HEK293 (cell line): Measurements from ENCODE around the gene RPS6KB1.
A peak's percentile ranks its signal among the peaks of the same experiment; 100 is the strongest.

Experiments used
- CTCF ChIA-PET: fragments of 350-600 bp; formaldehyde crosslinking; extraction: SDS; loops from one replicate; lab custom pipeline; 2021; ENCODE audit warnings: antibody characterized with exemption; lab: Yijun Ruan, JAX
- POLR2A ChIA-PET: fragments of 300-600 bp; formaldehyde crosslinking; extraction: SDS; loops from one replicate; lab custom pipeline; 2020; ENCODE audit warnings: antibody characterized with exemption, inconsistent platforms; lab: Yijun Ruan, JAX
- H3K27ac ChIP-seq: fragments of 200-500 bp; sonication (Bioruptor generic); 2 replicates; pipeline ENCODE4 v1.5.1; 2014; ENCODE audit warnings: low read depth, low read length, control low read depth, inconsistent platforms; ENCODE audit errors: extremely low read depth
- H3K36me3 ChIP-seq, 2 experiments: fragments of 200-500 bp in 1 of 2; sonication (Bioruptor generic) in 1 of 2; 1 replicate in 1 of 2; 2 replicates in 1 of 2; pipeline ENCODE4 v1.5.1; 2014 to 2017; ENCODE audit warnings: inconsistent platforms in 2 of 2, low read length in 2 of 2; ENCODE audit not compliant: control insufficient read depth in 2 of 2, insufficient read depth in 1 of 2
- H3K4me1 ChIP-seq: fragments of 200-500 bp; sonication (Bioruptor generic); 2 replicates; pipeline ENCODE4 v1.5.1; 2014; ENCODE audit warnings: mild to moderate bottlenecking, low read length, inconsistent platforms; ENCODE audit not compliant: control insufficient read depth, insufficient read depth
- H3K4me3 ChIP-seq: 2 replicates; pipeline ENCODE4 v1.5.1; 2011; ENCODE audit warnings: low read depth, mild to moderate bottlenecking, control low read depth, low read length, moderate library complexity
- H3K9me3 ChIP-seq: fragments of 200-500 bp; sonication (Bioruptor generic); 2 replicates; pipeline ENCODE4 v1.5.1; 2014; ENCODE audit warnings: low read depth, low read length, inconsistent platforms; ENCODE audit not compliant: control insufficient read depth, insufficient read depth
- EGR2 ChIP-seq: fragments of 450-650 bp; formaldehyde crosslinking; IDR thresholded peaks from 2 replicates; pipeline ENCODE4 v1.5.1; 2016; ENCODE audit warnings: low read depth, missing biosample characterization, missing genetic modification characterization
- PRDM1 ChIP-seq: fragments of 450-650 bp; formaldehyde crosslinking; IDR thresholded peaks from 2 replicates; pipeline ENCODE4; 2016; ENCODE audit warnings: missing biosample characterization, missing genetic modification characterization
- SP7 ChIP-seq: fragments of 450-650 bp; formaldehyde crosslinking; IDR thresholded peaks from 2 replicates; pipeline ENCODE4 v1.5.1; 2016; ENCODE audit warnings: missing biosample characterization, missing genetic modification characterization
- ZEB2 ChIP-seq: fragments of 450-650 bp; formaldehyde crosslinking; IDR thresholded peaks from 2 replicates; pipeline ENCODE4 v1.5.1; 2016; ENCODE audit warnings: missing biosample characterization, missing genetic modification characterization
- ZNF10 ChIP-seq: fragments of 450-650 bp; formaldehyde crosslinking; IDR thresholded peaks from 2 replicates; pipeline ENCODE4 v1.5.1; 2017; ENCODE audit warnings: missing biosample characterization, missing genetic modification characterization
- ZNF121 ChIP-seq: fragments of 450-650 bp; formaldehyde crosslinking; IDR thresholded peaks from 2 replicates; pipeline ENCODE4 v1.5.1; 2016; ENCODE audit warnings: missing biosample characterization, missing genetic modification characterization
- ZNF132 ChIP-seq: fragments of 450-650 bp; formaldehyde crosslinking; IDR thresholded peaks from 2 replicates; pipeline ENCODE4 v1.5.1; 2017; ENCODE audit warnings: missing biosample characterization, missing genetic modification characterization, borderline replicate concordance
- ZNF184 ChIP-seq: fragments of 450-650 bp; IDR thresholded peaks from 2 replicates; pipeline ENCODE4 v1.5.1; 2018; ENCODE audit warnings: missing biosample characterization, mild to moderate bottlenecking, missing genetic modification characterization
- ZNF2 ChIP-seq: fragments of 450-650 bp; formaldehyde crosslinking; IDR thresholded peaks from 2 replicates; pipeline ENCODE4 v1.5.1; 2016; ENCODE audit warnings: missing biosample characterization, missing genetic modification characterization
- ZNF274 ChIP-seq, 2 experiments: fragments of 200-500 bp in 1 of 2; fragments of 450-650 bp in 1 of 2; sonication (Bioruptor generic) in 1 of 2; formaldehyde crosslinking in 1 of 2; IDR thresholded peaks; 2 replicates each; pipeline versions ENCODE4 v1.5.1 to v1.6.1; 2014 to 2016; ENCODE audit warnings: borderline replicate concordance in 1 of 2, inconsistent platforms in 1 of 2, low read length in 1 of 2, missing biosample characterization in 1 of 2, missing genetic modification characterization in 1 of 2
- ZNF302 ChIP-seq: fragments of 450-650 bp; formaldehyde crosslinking; IDR thresholded peaks from 2 replicates; pipeline ENCODE4 v1.5.1; 2016; ENCODE audit warnings: missing biosample characterization, missing genetic modification characterization, low read depth
- ZNF433 ChIP-seq: fragments of 450-650 bp; formaldehyde crosslinking; IDR thresholded peaks from 2 replicates; pipeline ENCODE4 v1.5.1; 2016; ENCODE audit warnings: missing biosample characterization, missing genetic modification characterization, low read depth
- ZNF518A ChIP-seq: fragments of 450-650 bp; formaldehyde crosslinking; conservative IDR thresholded peaks from 2 replicates; pipeline ENCODE4 v1.5.1; 2016; ENCODE audit warnings: low read depth, missing biosample characterization, missing genetic modification characterization
- ZNF529 ChIP-seq: fragments of 450-650 bp; formaldehyde crosslinking; IDR thresholded peaks from 2 replicates; pipeline ENCODE4 v1.5.1; 2017; ENCODE audit warnings: missing genetic modification characterization, missing biosample characterization; ENCODE audit not compliant: insufficient replicate concordance
- ZNF580 ChIP-seq: fragments of 450-650 bp; formaldehyde crosslinking; IDR thresholded peaks from 2 replicates; pipeline ENCODE4 v1.5.1; 2016; ENCODE audit warnings: missing biosample characterization, missing genetic modification characterization
- ZNF596 ChIP-seq: fragments of 450-650 bp; IDR thresholded peaks from 2 replicates; pipeline ENCODE4 v1.5.0; 2018; ENCODE audit warnings: missing biosample characterization, mild to moderate bottlenecking, missing genetic modification characterization, moderate library complexity
- ZNF600 ChIP-seq: fragments of 450-650 bp; formaldehyde crosslinking; IDR thresholded peaks from 2 replicates; pipeline ENCODE4 v1.5.1; 2016; ENCODE audit warnings: missing biosample characterization, missing genetic modification characterization
- ZNF660 ChIP-seq: fragments of 450-650 bp; IDR thresholded peaks from 2 replicates; pipeline ENCODE4 v1.5.1; 2018; ENCODE audit warnings: missing biosample characterization, mild to moderate bottlenecking, missing genetic modification characterization
- TF ChIP-seq, protein P1 (sequence below): fragments of 450-650 bp; formaldehyde crosslinking; IDR thresholded peaks from 2 replicates; pipeline ENCODE4 v1.5.1; 2016; ENCODE audit warnings: missing biosample characterization, missing genetic modification characterization
- TF ChIP-seq, protein P2 (sequence below): fragments of 450-650 bp; formaldehyde crosslinking; IDR thresholded peaks from 2 replicates; pipeline ENCODE4 v1.5.1; 2016; ENCODE audit warnings: missing biosample characterization, missing genetic modification characterization, low read depth

The RPS6KB1 gene

GRCh38 chr17:59888145-59888750 is 4.7 kb upstream of the RPS6KB1 start:
- TF ChIP-seq ZNF596 (no peak), PRDM1 (0 out of 2 replicates have a peak, but pooled peaks have one; percentile 9)
- no peaks in the 10 kb centered on the region for H3K9me3 ChIP-seq
- peaks cover 58 to 59% of the 10 kb centered on the region in 2 experiments for H3K36me3 ChIP-seq
- H3K4me1 ChIP-seq, result peaks cover 7% of the 10 kb centered on the region; the same call in 1 of the 2 replicates
- POLR2A ChIA-PET, result no interaction called here
- H3K27ac ChIP-seq, result no peak overlapping the region
- CTCF ChIA-PET, result interaction anchor here (0.7 to 1.6 kb wide), 2 partner anchors 17 to 134 kb away, joined by 3 to 4 read pairs; no protein-coding TSS in a partner anchor
- H3K4me3 ChIP-seq, result no peak overlapping the region

DNA sequence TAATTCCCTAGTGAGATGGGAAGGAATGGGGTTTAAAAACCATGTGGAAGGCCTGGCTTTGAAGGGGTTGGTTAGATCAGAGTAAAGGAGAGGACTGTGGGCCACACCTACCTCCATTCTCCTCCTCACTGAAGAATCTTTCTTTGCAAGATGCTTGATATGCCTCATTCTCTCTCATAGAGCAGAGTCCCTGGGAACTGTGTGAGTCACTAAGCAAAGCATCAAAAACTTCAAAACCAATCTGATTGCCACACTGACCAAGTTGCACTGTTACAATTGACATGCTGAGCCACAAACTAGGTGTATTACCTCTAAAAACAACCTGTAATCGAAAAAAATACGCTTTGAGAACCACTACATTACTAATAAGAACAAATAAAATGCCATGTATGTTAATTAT is 2.2 kb upstream of the RPS6KB1 start:
- POLR2A ChIA-PET, result no interaction called here
- CTCF ChIA-PET, result interaction anchor here (1.3 to 1.5 kb wide), 2 partner anchors 10 to 146 kb away, joined by 3 to 4 read pairs; no protein-coding TSS in a partner anchor
- no peaks in the 10 kb centered on the region for H3K9me3 ChIP-seq
- peaks cover 36 to 50% of the 10 kb centered on the region in 2 experiments for H3K36me3 ChIP-seq
- TF ChIP-seq PRDM1 (0 out of 2 replicates have a peak, but pooled peaks have one; percentile 25), ZNF660 (tag by site-specific recombination) (no peak)
- TF ChIP-seq, all 188 proteins: peak for 1
- peaks cover 16% of the 10 kb centered on the region for H3K4me1 ChIP-seq
- no peak overlapping the region for H3K4me3 ChIP-seq
- H3K27ac ChIP-seq, result no peak overlapping the region

DNA sequence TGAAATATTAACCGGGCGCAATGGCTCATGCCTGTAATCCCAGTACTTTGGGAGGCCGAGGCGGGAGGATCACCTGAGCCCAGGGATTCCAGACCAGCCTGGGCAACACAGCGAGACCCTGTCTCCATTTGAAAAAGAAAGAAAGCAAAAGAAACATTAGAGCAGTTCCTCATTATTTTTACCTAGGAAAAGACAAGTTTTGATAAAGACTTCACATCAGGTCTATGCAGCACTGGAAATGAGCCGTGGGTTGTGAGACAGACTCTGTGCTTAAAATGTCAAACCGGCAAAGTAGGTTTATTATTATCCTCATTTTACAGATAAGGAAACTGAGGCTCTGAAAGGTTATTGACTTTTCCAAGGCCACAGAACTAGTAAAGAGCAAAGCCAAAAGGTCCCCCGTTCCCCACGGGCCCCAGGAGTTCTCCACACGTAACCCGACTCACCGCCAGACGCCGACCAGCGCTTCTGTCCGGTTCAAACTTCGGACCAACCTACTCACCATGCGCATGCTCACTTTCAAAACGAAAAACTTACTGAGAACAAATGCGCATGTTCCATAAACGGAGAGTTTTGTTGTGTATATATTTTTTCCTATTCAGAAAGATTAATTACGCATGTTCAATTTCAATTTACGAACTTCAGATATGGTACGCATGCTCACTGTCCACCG is 534 bp upstream of the RPS6KB1 start:
- POLR2A ChIA-PET, result interaction anchor here (0.6 to 1.9 kb wide), 11 partner anchors 11 to 178 kb away, joined by 3 to 9 read pairs (median 3); no protein-coding TSS in a partner anchor
- H3K36me3 ChIP-seq, result peaks cover 24 to 41% of the 10 kb centered on the region in 2 experiments
- H3K4me3 ChIP-seq, result peak overlapping the region; percentile 98
- CTCF ChIA-PET, result interaction anchor here (0.6 to 2.2 kb wide), 6 partner anchors 12 to 178 kb away, joined by 3 to 11 read pairs (median 4); no protein-coding TSS in a partner anchor
- no peaks in the 10 kb centered on the region for H3K9me3 ChIP-seq
- peak overlapping the region; percentile 98 for H3K27ac ChIP-seq
- peaks cover 16% of the 10 kb centered on the region for H3K4me1 ChIP-seq
- TF ChIP-seq ZNF132 (no peak), ZNF580 (no peak), ZNF10 (tag by site-specific recombination) (no peak), EGR2 (tag by site-specific recombination) (no peak), ZNF184 (tag by site-specific recombination) (0 out of 2 replicates have a peak, but pooled peaks have one; percentile 8), ZNF600 (tag by site-specific recombination) (0 out of 2 replicates have a peak, but pooled peaks have one; percentile 27), ZNF518A (no peak), ZNF121 (peak; percentile 99), ZNF302 (tag by site-specific recombination) (no peak), ZNF529 (tag by site-specific recombination) (no peak), ZNF2 (tag by site-specific recombination) (0 out of 2 replicates have a peak, but pooled peaks have one; percentile 47), ZEB2 (tag by site-specific recombination) (peak; percentile 17; the same call in 1 of the 2 replicates), ZNF274 (IDR thresholded peaks at IDR 0.05; ENCODE audit: low read length) (no peak), ZNF274 (tag by site-specific recombination; IDR thresholded peaks at IDR 0.05; ENCODE audit: borderline replicate concordance) (no peak), ZNF433 (tag by site-specific recombination) (no peak), SP7 (0 out of 2 replicates have a peak, but pooled peaks have one; percentile 16)
- TF ChIP-seq, protein P1, sequence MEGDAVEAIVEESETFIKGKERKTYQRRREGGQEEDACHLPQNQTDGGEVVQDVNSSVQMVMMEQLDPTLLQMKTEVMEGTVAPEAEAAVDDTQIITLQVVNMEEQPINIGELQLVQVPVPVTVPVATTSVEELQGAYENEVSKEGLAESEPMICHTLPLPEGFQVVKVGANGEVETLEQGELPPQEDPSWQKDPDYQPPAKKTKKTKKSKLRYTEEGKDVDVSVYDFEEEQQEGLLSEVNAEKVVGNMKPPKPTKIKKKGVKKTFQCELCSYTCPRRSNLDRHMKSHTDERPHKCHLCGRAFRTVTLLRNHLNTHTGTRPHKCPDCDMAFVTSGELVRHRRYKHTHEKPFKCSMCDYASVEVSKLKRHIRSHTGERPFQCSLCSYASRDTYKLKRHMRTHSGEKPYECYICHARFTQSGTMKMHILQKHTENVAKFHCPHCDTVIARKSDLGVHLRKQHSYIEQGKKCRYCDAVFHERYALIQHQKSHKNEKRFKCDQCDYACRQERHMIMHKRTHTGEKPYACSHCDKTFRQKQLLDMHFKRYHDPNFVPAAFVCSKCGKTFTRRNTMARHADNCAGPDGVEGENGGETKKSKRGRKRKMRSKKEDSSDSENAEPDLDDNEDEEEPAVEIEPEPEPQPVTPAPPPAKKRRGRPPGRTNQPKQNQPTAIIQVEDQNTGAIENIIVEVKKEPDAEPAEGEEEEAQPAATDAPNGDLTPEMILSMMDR (tag by site-specific recombination), result no peak; the same call in 1 of the 2 replicates
- TF ChIP-seq, protein P2, sequence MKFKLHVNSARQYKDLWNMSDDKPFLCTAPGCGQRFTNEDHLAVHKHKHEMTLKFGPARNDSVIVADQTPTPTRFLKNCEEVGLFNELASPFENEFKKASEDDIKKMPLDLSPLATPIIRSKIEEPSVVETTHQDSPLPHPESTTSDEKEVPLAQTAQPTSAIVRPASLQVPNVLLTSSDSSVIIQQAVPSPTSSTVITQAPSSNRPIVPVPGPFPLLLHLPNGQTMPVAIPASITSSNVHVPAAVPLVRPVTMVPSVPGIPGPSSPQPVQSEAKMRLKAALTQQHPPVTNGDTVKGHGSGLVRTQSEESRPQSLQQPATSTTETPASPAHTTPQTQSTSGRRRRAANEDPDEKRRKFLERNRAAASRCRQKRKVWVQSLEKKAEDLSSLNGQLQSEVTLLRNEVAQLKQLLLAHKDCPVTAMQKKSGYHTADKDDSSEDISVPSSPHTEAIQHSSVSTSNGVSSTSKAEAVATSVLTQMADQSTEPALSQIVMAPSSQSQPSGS (tag by site-specific recombination), result no peak
